Breast epithelium (tissue), 3 donors: ENCODE results near the gene LYPD6B.

Experiments
- POLR2AphosphoS5 ChIP-seq, 3 donors: sonication (generic); formaldehyde crosslinking; IDR thresholded peaks; one replicate each; pipeline ENCODE4 v1.6.1; 2017; ENCODE audit warnings: antibody characterized with exemption in 3 of 3
- TF ChIP-seq, protein P1 (sequence below), 3 donors: fragments of 450-650 bp; IDR thresholded peaks; one replicate each; pipeline ENCODE4 v1.5.1; 2016 to 2017; ENCODE audit warnings: antibody characterized with exemption in 3 of 3, mild to moderate bottlenecking in 3 of 3, moderate library complexity in 3 of 3

DNA sequence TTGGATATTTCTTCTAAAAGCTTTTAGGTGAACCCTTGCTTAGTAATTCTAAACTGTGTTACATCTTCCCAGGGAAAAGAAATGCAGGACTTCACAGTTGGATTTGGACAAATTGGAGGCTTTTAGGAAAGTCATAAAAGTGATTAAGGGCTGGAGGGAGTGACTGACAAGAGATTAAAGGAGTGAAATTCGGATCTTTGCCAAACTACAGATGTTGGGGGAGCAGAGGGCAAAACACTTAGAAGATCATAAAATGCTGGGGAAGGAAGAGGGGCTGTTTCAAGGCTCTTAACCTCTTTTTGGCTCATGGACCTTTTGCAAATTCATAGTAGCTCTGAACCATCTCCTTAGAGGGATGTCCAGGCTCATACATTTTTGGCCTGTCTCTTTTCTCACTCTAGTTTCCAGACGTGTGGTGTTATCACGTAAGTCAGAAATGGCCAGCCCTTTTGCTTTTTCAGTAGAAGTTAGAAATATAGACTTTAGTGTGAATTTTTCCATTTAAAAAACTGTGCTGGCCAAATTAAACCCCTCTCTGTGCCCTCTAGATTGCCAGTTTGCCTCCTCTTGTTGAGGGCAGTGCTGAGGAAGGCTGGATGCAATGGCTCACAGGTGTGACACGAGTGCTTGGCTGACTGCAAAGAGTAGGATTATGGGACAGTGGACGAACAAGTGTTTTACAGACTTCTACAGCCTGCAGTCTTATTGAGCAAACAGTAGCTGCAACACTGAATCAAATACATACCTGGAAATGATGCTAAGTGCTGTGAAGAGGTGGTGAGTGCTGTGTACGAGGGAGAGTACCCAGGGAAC, 109.9 kb downstream of the LYPD6B start:
- TF ChIP-seq POLR2AphosphoS5 (IDR thresholded peaks at IDR 0.05), result no peak
- TF ChIP-seq, protein P1, sequence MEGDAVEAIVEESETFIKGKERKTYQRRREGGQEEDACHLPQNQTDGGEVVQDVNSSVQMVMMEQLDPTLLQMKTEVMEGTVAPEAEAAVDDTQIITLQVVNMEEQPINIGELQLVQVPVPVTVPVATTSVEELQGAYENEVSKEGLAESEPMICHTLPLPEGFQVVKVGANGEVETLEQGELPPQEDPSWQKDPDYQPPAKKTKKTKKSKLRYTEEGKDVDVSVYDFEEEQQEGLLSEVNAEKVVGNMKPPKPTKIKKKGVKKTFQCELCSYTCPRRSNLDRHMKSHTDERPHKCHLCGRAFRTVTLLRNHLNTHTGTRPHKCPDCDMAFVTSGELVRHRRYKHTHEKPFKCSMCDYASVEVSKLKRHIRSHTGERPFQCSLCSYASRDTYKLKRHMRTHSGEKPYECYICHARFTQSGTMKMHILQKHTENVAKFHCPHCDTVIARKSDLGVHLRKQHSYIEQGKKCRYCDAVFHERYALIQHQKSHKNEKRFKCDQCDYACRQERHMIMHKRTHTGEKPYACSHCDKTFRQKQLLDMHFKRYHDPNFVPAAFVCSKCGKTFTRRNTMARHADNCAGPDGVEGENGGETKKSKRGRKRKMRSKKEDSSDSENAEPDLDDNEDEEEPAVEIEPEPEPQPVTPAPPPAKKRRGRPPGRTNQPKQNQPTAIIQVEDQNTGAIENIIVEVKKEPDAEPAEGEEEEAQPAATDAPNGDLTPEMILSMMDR (IDR thresholded peaks at IDR 0.05), result no peak
